Keratinocyte (primary cell): Measurements from ENCODE around the gene MAP3K3. TPM values are rescaled to one million over a fixed set of nuclear protein-coding genes. Genes with fewer than 3 reads are reported as not detected.

Experiments
- DNase-seq: peaks from one replicate; pipeline ENCODE4 v3.0.0-alpha.2; 2011; ENCODE audit warnings: low read depth, missing footprints, low spot score
- FAIRE-seq: peaks from 2 replicates; lab custom pipeline; 2011; peaks lifted over from hg19 to GRCh38; lab: Jason Lieb, UNC
- H2AFZ ChIP-seq: 2 replicates; pipeline ENCODE4 v1.6.0; 2012; ENCODE audit warnings: low read length, control low read depth, inconsistent platforms; ENCODE audit not compliant: control insufficient read depth
- H3K27ac ChIP-seq: 2 replicates; pipeline ENCODE4 v1.5.1; 2011; ENCODE audit warnings: low read length; ENCODE audit not compliant: control insufficient read depth, insufficient read depth
- H3K27me3 ChIP-seq: 3 replicates; pipeline ENCODE4 v1.6.0; 2011; ENCODE audit warnings: low read length; ENCODE audit not compliant: control insufficient read depth, insufficient read depth; ENCODE audit errors: extremely low read depth
- H3K36me3 ChIP-seq, 2 experiments: 2 replicates in 1 of 2; 3 replicates in 1 of 2; pipeline ENCODE4 v1.5.1; 2011; ENCODE audit warnings: low read length in 2 of 2, mild to moderate bottlenecking in 1 of 2; ENCODE audit not compliant: control insufficient read depth in 2 of 2, insufficient read depth in 2 of 2; ENCODE audit errors: extremely low read depth in 1 of 2
- H3K4me1 ChIP-seq: 3 replicates; pipeline ENCODE4 v1.5.1; 2011; ENCODE audit warnings: low read length; ENCODE audit not compliant: control insufficient read depth, insufficient read depth; ENCODE audit errors: extremely low read depth
- H3K4me2 ChIP-seq: 3 replicates; pipeline ENCODE4 v1.6.0; 2011; ENCODE audit warnings: low read depth, low read length; ENCODE audit not compliant: control insufficient read depth, insufficient read depth; ENCODE audit errors: extremely low read depth
- H3K4me3 ChIP-seq, 3 experiments: fragments of 200-600 bp in 1 of 3; sonication (generic) in 1 of 3; 2 replicates in 2 of 3; 3 replicates in 1 of 3; pipeline ENCODE4 v1.5.1; 2011 to 2016; ENCODE audit warnings: low read length in 3 of 3, mild to moderate bottlenecking in 3 of 3, control low read depth in 2 of 3, inconsistent platforms in 1 of 3, low read depth in 1 of 3, mixed read lengths in 1 of 3, mixed run types in 1 of 3, moderate library complexity in 1 of 3; ENCODE audit not compliant: control insufficient read depth in 2 of 3, insufficient read depth in 2 of 3; ENCODE audit errors: extremely low read depth in 1 of 3
- H3K79me2 ChIP-seq: 2 replicates; pipeline ENCODE4 v1.6.0; 2012; ENCODE audit warnings: low read length; ENCODE audit not compliant: control insufficient read depth, insufficient read depth
- H3K9ac ChIP-seq: 3 replicates; pipeline ENCODE4 v1.6.0; 2011; ENCODE audit warnings: low read length; ENCODE audit not compliant: control insufficient read depth, insufficient read depth; ENCODE audit errors: extremely low read depth
- H3K9me1 ChIP-seq: 3 replicates; pipeline ENCODE4 v1.6.0; 2011; ENCODE audit warnings: low read length; ENCODE audit not compliant: control insufficient read depth, insufficient read depth; ENCODE audit errors: extremely low read depth
- H3K9me3 ChIP-seq: 2 replicates; pipeline ENCODE4 v1.5.1; 2012; ENCODE audit warnings: low read depth, low read length; ENCODE audit not compliant: control insufficient read depth
- H4K20me1 ChIP-seq: 3 replicates; pipeline ENCODE4 v1.6.0; 2011; ENCODE audit warnings: low read length; ENCODE audit not compliant: control insufficient read depth, insufficient read depth; ENCODE audit errors: extremely low read depth
- CTCF ChIP-seq, 3 experiments: IDR thresholded peaks in 1 of 3; conservative IDR thresholded peaks in 1 of 3; optimal IDR thresholded peaks in 1 of 3; 2 replicates in 2 of 3; 3 replicates in 1 of 3; pipeline versions ENCODE3 to v1.5.1; 2011; ENCODE audit warnings: low read length in 3 of 3, mild to moderate bottlenecking in 3 of 3, moderate library complexity in 2 of 3, control low read depth in 1 of 3, inconsistent platforms in 1 of 3; ENCODE audit not compliant: insufficient read depth in 2 of 3; ENCODE audit errors: extremely low read depth in 1 of 3
- EZH2 ChIP-seq: IDR thresholded peaks from one replicate; pipeline ENCODE4 v1.6.1; 2012; ENCODE audit warnings: inconsistent platforms, mild to moderate bottlenecking, low read length, moderate library complexity
- dilution Hi-C: fragments of 300-500 bp; cut with MboI; formaldehyde crosslinking; loops from one replicate; pipeline ENCODE4 v1.7.0; 2020; ENCODE audit warnings: low sequenced_read_pairs; ENCODE audit not compliant: extremely low pct_ligation_motif_present
- polyA plus RNA-seq, 5 experiments: library from polyadenylated mRNA; depleted of rRNA in 3 of 5; stranded (reverse) in 3 of 5; stranded (forward) in 1 of 5; unstranded in 1 of 5; fragments of >200 nt; gene quantifications; 1 replicate in 1 of 5; 2 replicates in 3 of 5; 3 replicates in 1 of 5; pipeline versions ENCODE4 v1.2.1 to v1.2.3, GENCODE V29; 2011 to 2012; ENCODE audit warnings: missing spikeins in 2 of 5, low read depth in 1 of 5, low replicate concordance in 1 of 5

Gene MAP3K3
- polyA plus RNA-seq, 1 donor (not counting 4 experiments of a cell fraction or from before 2014, with no cell fraction given) = 9.8 TPM

- H3K9me3 ChIP-seq = no peaks in the 10 kb centered on the region
- H3K9ac ChIP-seq = peak overlapping the region; percentile 69
- peaks cover 2% of the 10 kb centered on the region for H4K20me1 ChIP-seq
- dilution Hi-C loops = no loop called here
- H3K9me1 ChIP-seq = no peaks in the 10 kb centered on the region
- no peak for DNase-seq
- H3K27ac ChIP-seq = peak overlapping the region; percentile 52
- peak overlapping the region; percentile 85 for H2AFZ ChIP-seq
- no peaks in the 10 kb centered on the region for H3K36me3 ChIP-seq
- no peaks in the 10 kb centered on the region for H3K27me3 ChIP-seq
- peak overlapping the region; percentile 67 to 76 (median 74) for H3K4me3 ChIP-seq
- H3K4me1 ChIP-seq = peaks cover 11% of the 10 kb centered on the region
- no peak for TF ChIP-seq EZH2
- TF ChIP-seq CTCF (optimal IDR thresholded peaks at IDR 0.05 in 1 of 3, IDR thresholded peaks at IDR 0.05 in 1 of 3, conservative IDR thresholded peaks at IDR 0.05 in 1 of 3; ENCODE audit: extremely low read depth in 1 of 3, insufficient read depth in 2 of 3, low read length in 3 of 3) = no peak
- H3K79me2 ChIP-seq = peaks cover 22% of the 10 kb centered on the region
- H3K4me2 ChIP-seq = peak overlapping the region; percentile 76
- no peak for FAIRE-seq
Measured at GRCh38 chr17:63621229-63621683, 961 bp upstream of the MAP3K3 start.

- H3K4me3 ChIP-seq = peak overlapping the region; percentile 71 to 82 (median 78)
- TF ChIP-seq CTCF (optimal IDR thresholded peaks at IDR 0.05 in 1 of 3, IDR thresholded peaks at IDR 0.05 in 1 of 3, conservative IDR thresholded peaks at IDR 0.05 in 1 of 3; ENCODE audit: extremely low read depth in 1 of 3, insufficient read depth in 2 of 3, low read length in 3 of 3) (no peak), EZH2 (no peak)
- H4K20me1 ChIP-seq = peaks cover 2% of the 10 kb centered on the region
- peaks cover 32% of the 10 kb centered on the region for H3K79me2 ChIP-seq
- peak overlapping the region; percentile 90 for H3K4me2 ChIP-seq
- dilution Hi-C loops = no loop called here
- H3K9ac ChIP-seq = peak overlapping the region; percentile 77
- peaks cover 11% of the 10 kb centered on the region for H3K4me1 ChIP-seq
- FAIRE-seq (no peak), DNase-seq (no peak)
- H3K9me3 ChIP-seq = no peaks in the 10 kb centered on the region
- no peaks in the 10 kb centered on the region for H3K36me3 ChIP-seq
- peak overlapping the region; percentile 16 for H3K27ac ChIP-seq
- H3K27me3 ChIP-seq = no peaks in the 10 kb centered on the region
- H3K9me1 ChIP-seq = no peaks in the 10 kb centered on the region
- peak overlapping the region; percentile 65 for H2AFZ ChIP-seq
Measured at GRCh38 chr17:63622574-63623390, 565 bp downstream of the MAP3K3 start.
